ENCODE measurements around the gene GSTCD.

Gene GSTCD

DNA sequence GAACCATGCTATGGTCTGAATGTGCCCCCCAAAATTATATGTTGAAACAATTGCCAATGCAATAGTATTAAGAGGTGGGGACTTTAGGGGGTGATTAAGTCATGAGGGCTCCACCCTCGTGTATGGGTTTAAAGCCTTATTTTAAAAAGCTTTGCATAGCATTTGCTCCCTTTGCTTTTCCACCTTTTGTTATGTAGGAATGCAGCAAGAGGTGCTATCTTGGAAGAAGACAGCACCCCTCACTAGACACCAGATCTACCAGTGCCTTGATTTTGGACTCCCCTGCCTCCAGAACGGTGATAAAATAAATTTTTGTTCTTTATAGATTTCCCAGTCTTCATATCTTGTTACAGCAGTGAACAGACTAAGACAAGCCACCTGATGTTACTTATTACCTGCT is 163.4 kb downstream of the GSTCD start:
- H3K4me3 ChIP-seq (ENCODE audit: low read length, poor library complexity, severe bottlenecking), result no peak overlapping the region
- H3K9me3 ChIP-seq (ENCODE audit: insufficient read depth, low read depth, low read length), result no peaks in the 10 kb centered on the region
- no peaks in the 10 kb centered on the region for H3F3A ChIP-seq (ENCODE audit: low read depth)
- no peaks in the 10 kb centered on the region for H3K36me3 ChIP-seq (ENCODE audit: insufficient read depth, low read length)
- no peaks in the 10 kb centered on the region for H4K20me1 ChIP-seq (ENCODE audit: insufficient read depth, low read length, poor library complexity, severe bottlenecking)
- no peak for TF ChIP-seq EZH2phosphoT487 (IDR thresholded peaks at IDR 0.05; ENCODE audit: borderline replicate concordance)
- no peak for TF ChIP-seq CTCF (conservative IDR thresholded peaks at IDR 0.05; ENCODE audit: low read length)
- no peaks in the 10 kb centered on the region for H3K27me3 ChIP-seq (ENCODE audit: insufficient read depth, low read length, poor library complexity, severe bottlenecking)
- H2AFZ ChIP-seq (ENCODE audit: low read length), result no peak overlapping the region
- H3K9me2 ChIP-seq (replicated peaks; ENCODE audit: low read depth, low read length), result no peaks in the 10 kb centered on the region
- H3K4me2 ChIP-seq (ENCODE audit: low read depth, low read length, poor library complexity, severe bottlenecking), result no peak overlapping the region
- no peak overlapping the region for H3K9ac ChIP-seq (ENCODE audit: low read depth, low read length, poor library complexity, severe bottlenecking)
- H3K4me1 ChIP-seq (ENCODE audit: insufficient read depth, low read length, poor library complexity, severe bottlenecking), result peaks cover 6% of the 10 kb centered on the region
- no peaks in the 10 kb centered on the region for H3K79me2 ChIP-seq (ENCODE audit: insufficient read depth, low read length)

GRCh38 chr4:105875233-105875632 is 166.6 kb downstream of the GSTCD start:
- Histone ChIP-seq H3K4me2 (ENCODE audit: low read depth, low read length, poor library complexity, severe bottlenecking) (no peak overlapping the region), H3K4me3 (ENCODE audit: low read length, poor library complexity, severe bottlenecking) (no peak overlapping the region), H3K36me3 (ENCODE audit: insufficient read depth, low read length) (no peaks in the 10 kb centered on the region), H3K27me3 (ENCODE audit: insufficient read depth, low read length, poor library complexity, severe bottlenecking) (no peaks in the 10 kb centered on the region), H3K79me2 (ENCODE audit: insufficient read depth, low read length) (no peaks in the 10 kb centered on the region), H3K4me1 (ENCODE audit: insufficient read depth, low read length, poor library complexity, severe bottlenecking) (peaks cover 6% of the 10 kb centered on the region), H3K9ac (ENCODE audit: low read depth, low read length, poor library complexity, severe bottlenecking) (no peak overlapping the region), H2AFZ (ENCODE audit: low read length) (peak overlapping the region; percentile 33; the same call in 1 of the 2 replicates), H3K9me3 (ENCODE audit: insufficient read depth, low read depth, low read length) (no peaks in the 10 kb centered on the region), H3K9me2 (replicated peaks; ENCODE audit: low read depth, low read length) (no peaks in the 10 kb centered on the region), H4K20me1 (ENCODE audit: insufficient read depth, low read length, poor library complexity, severe bottlenecking) (no peaks in the 10 kb centered on the region), H3F3A (ENCODE audit: low read depth) (no peaks in the 10 kb centered on the region)
- no peak for TF ChIP-seq EZH2phosphoT487 (IDR thresholded peaks at IDR 0.05; ENCODE audit: borderline replicate concordance)
- no peak for TF ChIP-seq CTCF (conservative IDR thresholded peaks at IDR 0.05; ENCODE audit: low read length)

- H3K9ac ChIP-seq (ENCODE audit: low read depth, low read length, poor library complexity, severe bottlenecking), result no peak overlapping the region
- H3K4me1 ChIP-seq (ENCODE audit: insufficient read depth, low read length, poor library complexity, severe bottlenecking), result no peaks in the 10 kb centered on the region
- no peaks in the 10 kb centered on the region for H3F3A ChIP-seq (ENCODE audit: low read depth)
- H3K4me2 ChIP-seq (ENCODE audit: low read depth, low read length, poor library complexity, severe bottlenecking), result no peak overlapping the region
- no peak overlapping the region for H3K4me3 ChIP-seq (ENCODE audit: low read length, poor library complexity, severe bottlenecking)
- H2AFZ ChIP-seq (ENCODE audit: low read length), result no peak overlapping the region
- no peaks in the 10 kb centered on the region for H3K9me3 ChIP-seq (ENCODE audit: insufficient read depth, low read depth, low read length)
- no peaks in the 10 kb centered on the region for H4K20me1 ChIP-seq (ENCODE audit: insufficient read depth, low read length, poor library complexity, severe bottlenecking)
- H3K27me3 ChIP-seq (ENCODE audit: insufficient read depth, low read length, poor library complexity, severe bottlenecking), result no peaks in the 10 kb centered on the region
- no peaks in the 10 kb centered on the region for H3K36me3 ChIP-seq (ENCODE audit: insufficient read depth, low read length)
- TF ChIP-seq CTCF (conservative IDR thresholded peaks at IDR 0.05; ENCODE audit: low read length) (no peak), EZH2phosphoT487 (IDR thresholded peaks at IDR 0.05; ENCODE audit: borderline replicate concordance) (no peak)
- H3K79me2 ChIP-seq (ENCODE audit: insufficient read depth, low read length), result no peaks in the 10 kb centered on the region
- H3K9me2 ChIP-seq (replicated peaks; ENCODE audit: low read depth, low read length), result no peaks in the 10 kb centered on the region
Measured at GRCh38 chr4:105878668-105879067, 170.1 kb downstream of the GSTCD start.

All from Loucy (cell line).